ENCODE data around the gene PROB1.

DNA sequence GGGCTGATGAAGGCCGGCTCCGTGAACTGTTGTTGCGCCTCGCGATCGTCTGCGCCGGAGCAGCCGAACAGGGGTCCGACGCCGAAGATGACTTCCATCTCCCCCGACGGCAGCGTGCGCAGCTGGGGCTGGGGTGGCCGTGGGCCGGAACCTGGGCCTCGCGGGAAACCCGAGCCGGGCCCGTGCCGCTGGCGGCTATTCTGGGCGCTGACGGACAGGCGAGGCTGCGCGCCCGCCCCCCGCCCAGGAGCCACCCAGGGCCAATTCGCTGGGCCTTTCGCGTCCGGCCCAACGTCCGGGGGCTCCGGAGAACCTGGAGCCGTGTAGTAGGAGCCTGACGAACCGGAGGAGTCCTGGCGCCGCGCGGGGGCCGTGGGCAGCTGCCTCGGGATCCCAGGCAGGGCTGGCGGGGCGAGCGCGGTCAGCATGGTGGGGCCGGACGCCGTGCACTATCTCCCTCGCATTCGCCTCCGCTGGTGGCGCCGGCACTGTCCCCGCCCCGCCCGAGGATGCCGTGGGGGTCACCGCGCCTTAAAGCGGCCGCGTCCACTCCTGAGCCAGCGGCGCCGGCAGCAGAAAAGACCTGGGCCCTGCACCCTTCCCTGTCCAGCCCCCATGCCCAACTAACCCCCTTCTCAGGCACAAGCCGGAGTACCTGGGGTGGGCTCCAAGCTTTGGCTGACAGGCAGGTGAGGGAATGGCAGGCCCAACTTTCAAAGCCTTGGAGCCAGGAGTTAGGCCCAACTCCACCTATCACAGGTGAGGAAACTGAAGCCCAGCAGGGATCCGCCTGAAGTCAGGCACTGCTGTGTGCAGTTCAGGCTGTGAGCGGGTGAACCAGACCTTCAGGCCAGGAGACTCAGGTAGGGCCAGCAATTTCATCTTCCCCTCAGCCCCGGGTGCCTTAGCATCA is at the start of gene PROB1:
- TF ChIP-seq POLR2A (IDR thresholded peaks at IDR 0.05; ENCODE audit: control extremely low read depth in 1 of 2, low read depth in 2 of 2, low read length in 2 of 2), result no peak
- TF ChIP-seq HDAC2 (IDR thresholded peaks at IDR 0.05; ENCODE audit: borderline replicate concordance in 1 of 2, low read depth in 2 of 2, low read length in 2 of 2), result no peak
- no peak for TF ChIP-seq EP300 (IDR thresholded peaks at IDR 0.05; ENCODE audit: borderline replicate concordance in 1 of 2, low read depth in 2 of 2, low read length in 2 of 2)
- no peak for TF ChIP-seq JUND (IDR thresholded peaks at IDR 0.05; ENCODE audit: low read length)
- TF ChIP-seq, protein P1, sequence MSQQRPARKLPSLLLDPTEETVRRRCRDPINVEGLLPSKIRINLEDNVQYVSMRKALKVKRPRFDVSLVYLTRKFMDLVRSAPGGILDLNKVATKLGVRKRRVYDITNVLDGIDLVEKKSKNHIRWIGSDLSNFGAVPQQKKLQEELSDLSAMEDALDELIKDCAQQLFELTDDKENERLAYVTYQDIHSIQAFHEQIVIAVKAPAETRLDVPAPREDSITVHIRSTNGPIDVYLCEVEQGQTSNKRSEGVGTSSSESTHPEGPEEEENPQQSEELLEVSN (IDR thresholded peaks at IDR 0.05), result no peak
- no peak for TF ChIP-seq KDM1A (IDR thresholded peaks at IDR 0.05; ENCODE audit: borderline replicate concordance, low read length)
- no peak for TF ChIP-seq RAD21 (IDR thresholded peaks at IDR 0.05 in 1 of 2, conservative IDR thresholded peaks at IDR 0.05 in 1 of 2; ENCODE audit: low read depth in 2 of 2, low read length in 2 of 2)
- TF ChIP-seq MAFK (IDR thresholded peaks at IDR 0.05; ENCODE audit: low read depth, low read length), result no peak
- TF ChIP-seq POLR2AphosphoS5 (IDR thresholded peaks at IDR 0.05; ENCODE audit: low read depth, low read length), result no peak
- TF ChIP-seq TEAD4 (IDR thresholded peaks at IDR 0.05; ENCODE audit: low read depth, low read length), result no peak
- TF ChIP-seq, protein P2, sequence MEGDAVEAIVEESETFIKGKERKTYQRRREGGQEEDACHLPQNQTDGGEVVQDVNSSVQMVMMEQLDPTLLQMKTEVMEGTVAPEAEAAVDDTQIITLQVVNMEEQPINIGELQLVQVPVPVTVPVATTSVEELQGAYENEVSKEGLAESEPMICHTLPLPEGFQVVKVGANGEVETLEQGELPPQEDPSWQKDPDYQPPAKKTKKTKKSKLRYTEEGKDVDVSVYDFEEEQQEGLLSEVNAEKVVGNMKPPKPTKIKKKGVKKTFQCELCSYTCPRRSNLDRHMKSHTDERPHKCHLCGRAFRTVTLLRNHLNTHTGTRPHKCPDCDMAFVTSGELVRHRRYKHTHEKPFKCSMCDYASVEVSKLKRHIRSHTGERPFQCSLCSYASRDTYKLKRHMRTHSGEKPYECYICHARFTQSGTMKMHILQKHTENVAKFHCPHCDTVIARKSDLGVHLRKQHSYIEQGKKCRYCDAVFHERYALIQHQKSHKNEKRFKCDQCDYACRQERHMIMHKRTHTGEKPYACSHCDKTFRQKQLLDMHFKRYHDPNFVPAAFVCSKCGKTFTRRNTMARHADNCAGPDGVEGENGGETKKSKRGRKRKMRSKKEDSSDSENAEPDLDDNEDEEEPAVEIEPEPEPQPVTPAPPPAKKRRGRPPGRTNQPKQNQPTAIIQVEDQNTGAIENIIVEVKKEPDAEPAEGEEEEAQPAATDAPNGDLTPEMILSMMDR (IDR thresholded peaks at IDR 0.05; ENCODE audit: control extremely low read depth in 1 of 3, insufficient read depth in 1 of 3, low read depth in 1 of 3, low read length in 3 of 3), result no peak
- TF ChIP-seq SP2 (IDR thresholded peaks at IDR 0.05; ENCODE audit: low read length), result no peak
- TF ChIP-seq SIN3A (conservative IDR thresholded peaks at IDR 0.05 in 1 of 2, IDR thresholded peaks at IDR 0.05 in 1 of 2; ENCODE audit: low read depth in 1 of 2, low read length in 2 of 2), result no peak
- no peak for TF ChIP-seq TAF1 (IDR thresholded peaks at IDR 0.05; ENCODE audit: low read depth, low read length)
